Adrenal gland (tissue), 12 donors: ENCODE results near the gene CDK11A. TPM values are rescaled to one million over a fixed set of nuclear protein-coding genes. Genes with fewer than 3 reads are reported as not detected.
A peak's percentile ranks its signal among the peaks of the same experiment; 100 is the strongest.
"Not testable (repeated sequence)": the region's sequence is repeated elsewhere in the genome, so short reads cannot be mapped to it uniquely, and the experiment has no call there.

Source experiments
- DNase-seq, 7 donors: peaks; one replicate each; pipeline ENCODE4 v3.0.0-alpha.2; 2019 to 2020
- H3K27ac ChIP-seq, 5 donors: fragments of 200-600 bp; sonication (generic) in 4 of 5; 1 replicate in 3 of 5; 2 replicates in 2 of 5; pipeline versions ENCODE4 v1.5.1 to v1.8.0; 2016 to 2020; ENCODE audit warnings: mild to moderate bottlenecking in 1 of 5
- H3K27me3 ChIP-seq: fragments of 200-600 bp; 2 replicates; pipeline ENCODE4 v1.8.0; 2021
- H3K36me3 ChIP-seq, 2 donors: fragments of 200-600 bp; replicated peaks in 1 of 2; 1 replicate in 1 of 2; 2 replicates in 1 of 2; pipeline versions ENCODE4 v1.5.1 to v1.8.0; 2018 to 2022
- H3K4me1 ChIP-seq, 2 donors: fragments of 200-600 bp; replicated peaks in 1 of 2; 1 replicate in 1 of 2; 2 replicates in 1 of 2; pipeline versions ENCODE4 v1.5.1 to v1.8.0; 2018 to 2021
- H3K4me3 ChIP-seq, 4 donors: fragments of 200-600 bp; sonication (generic) in 3 of 4; one replicate each; pipeline ENCODE4 v1.5.1; 2016 to 2018
- H3K9me3 ChIP-seq, 3 donors: fragments of 200-600 bp; sonication (generic) in 1 of 3; replicated peaks in 1 of 3; 1 replicate in 2 of 3; 2 replicates in 1 of 3; pipeline versions ENCODE4 v1.5.1 to v1.8.0; 2016 to 2021
- POLR2A ChIP-seq, 2 donors: fragments of 450-650 bp; IDR thresholded peaks; one replicate each; pipeline ENCODE4 v1.6.1; 2017; ENCODE audit warnings: antibody characterized with exemption in 2 of 2, mild to moderate bottlenecking in 2 of 2, moderate library complexity in 1 of 2
- WGBS, 4 donors: extraction: QIAGEN DNeasy Blood & Tissue Kit in 2 of 4; methylation state at CpG; one replicate each; pipeline versions ENCODE4 v1.1.5 to v1.1.7; 2013 to 2017; 5-methylcytosine and 5-hydroxymethylcytosine counted together
- intact Hi-C, 2 donors: fragments of 100-400 bp; cut with DNase I; formaldehyde crosslinking; loops; one replicate each; pipeline versions ENCODE4 v1.14.1 to v1.15.0; 2022 to 2023
- polyA plus RNA-seq, 3 donors: library from polyadenylated mRNA; stranded (reverse); fragments of 200-250 nt in 2 of 3; fragments of 350-450 nt in 1 of 3; fragmentation: Illumina TruSeq in 1 of 3; extraction: RNeasy Lipid Tissue Mini Kit (QIAGEN cat#74804) in 1 of 3; gene quantifications; one replicate each; pipeline ENCODE4 v1.2.3, GENCODE V29; 2013 to 2014
- total RNA-seq, 9 donors: library from RNA; depleted of rRNA in 4 of 9; stranded (reverse); fragments of >200 nt in 4 of 9; fragments of 120-200 nt in 1 of 9; fragmentation: NEBNext Ultra II Directional in 1 of 9; extraction: Animal tissue kit (Norgen Biotek cat#: 25700) in 1 of 9; gene quantifications; one replicate each; pipeline versions ENCODE4 v1.1.0 to v1.2.4, GENCODE V29; 2013 to 2023
- TF ChIP-seq, protein P1 (sequence below), 6 experiments: fragments of 450-650 bp in 4 of 6; fragments of 200-600 bp in 2 of 6; sonication (generic) in 1 of 6; IDR thresholded peaks; 1 replicate in 5 of 6; 2 replicates in 1 of 6; pipeline versions ENCODE4 v1.5.1 to v1.8.0; 2016 to 2021; ENCODE audit warnings: antibody characterized with exemption in 6 of 6, mild to moderate bottlenecking in 2 of 6, moderate library complexity in 1 of 6
- donor health status: healthy with polysubstance abuse.
- donor health status: Bipolar disorder and iron deficiency.
- donor health status: DM: yes; HTN: yes; CAD: no.
- donor health status: DM: no; HTN: no; CAD: no.
- donor health status: DM: no; HTN: no; CAD: no.
- donor health status: DM: yes; HTN: yes; CAD: no.

The CDK11A gene
- total and polyA plus RNA-seq, 12 donors = 2.1 to 302 (median 25.7) TPM

- Histone ChIP-seq H3K9me3 (no peaks in the 10 kb centered on the region), H3K4me1 (peaks cover 11% of the 10 kb centered on the region in 2 donors), H3K4me3 (no peak overlapping the region), H3K36me3 (peaks cover 0 to 50% of the 10 kb centered on the region in 2 donors), H3K27me3 (no peaks in the 10 kb centered on the region), H3K27ac (no peak overlapping the region)
- intact Hi-C loops = no loop called here
- no peak for TF ChIP-seq POLR2A (IDR thresholded peaks at IDR 0.05)
- TF ChIP-seq, protein P1, sequence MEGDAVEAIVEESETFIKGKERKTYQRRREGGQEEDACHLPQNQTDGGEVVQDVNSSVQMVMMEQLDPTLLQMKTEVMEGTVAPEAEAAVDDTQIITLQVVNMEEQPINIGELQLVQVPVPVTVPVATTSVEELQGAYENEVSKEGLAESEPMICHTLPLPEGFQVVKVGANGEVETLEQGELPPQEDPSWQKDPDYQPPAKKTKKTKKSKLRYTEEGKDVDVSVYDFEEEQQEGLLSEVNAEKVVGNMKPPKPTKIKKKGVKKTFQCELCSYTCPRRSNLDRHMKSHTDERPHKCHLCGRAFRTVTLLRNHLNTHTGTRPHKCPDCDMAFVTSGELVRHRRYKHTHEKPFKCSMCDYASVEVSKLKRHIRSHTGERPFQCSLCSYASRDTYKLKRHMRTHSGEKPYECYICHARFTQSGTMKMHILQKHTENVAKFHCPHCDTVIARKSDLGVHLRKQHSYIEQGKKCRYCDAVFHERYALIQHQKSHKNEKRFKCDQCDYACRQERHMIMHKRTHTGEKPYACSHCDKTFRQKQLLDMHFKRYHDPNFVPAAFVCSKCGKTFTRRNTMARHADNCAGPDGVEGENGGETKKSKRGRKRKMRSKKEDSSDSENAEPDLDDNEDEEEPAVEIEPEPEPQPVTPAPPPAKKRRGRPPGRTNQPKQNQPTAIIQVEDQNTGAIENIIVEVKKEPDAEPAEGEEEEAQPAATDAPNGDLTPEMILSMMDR (IDR thresholded peaks at IDR 0.05) = no peak
- DNase-seq = peak in 2 of 7 donors; percentile 19 to 26
- 84 to 87% (median 86%) methylated on average over 14 to 47 of the region's 49 CpGs for WGBS, 4 donors
Observed at GRCh38 chr1:1754051-1754815, 30.1 kb upstream of the CDK11A start.

- H3K36me3 ChIP-seq = peaks cover 0 to 48% of the 10 kb centered on the region in 2 donors
- 80 to 91% (median 86%) methylated on average over 3 to 16 of the region's 16 CpGs for WGBS, 4 donors
Observed at GRCh38 chr1:1753607-1754005, 29.4 kb upstream of the CDK11A start.

GRCh38 chr1:1752636-1753606 lies 28.8 kb upstream of the CDK11A start:
- Histone ChIP-seq H3K4me1 (no peaks in the 10 kb centered on the region), H3K27ac (no peak overlapping the region), H3K36me3 (peaks cover 0 to 48% of the 10 kb centered on the region in 2 donors), H3K4me3 (no peak overlapping the region), H3K27me3 (no peaks in the 10 kb centered on the region), H3K9me3 (no peaks in the 10 kb centered on the region)
- peak in 3 of 7 donors; percentile 23 to 29 (median 27) for DNase-seq
- 80 to 84% (median 83%) methylated on average over 15 to 37 of the region's 37 CpGs for WGBS, 4 donors
- no peak for TF ChIP-seq POLR2A (IDR thresholded peaks at IDR 0.05)
- TF ChIP-seq, protein P1 (IDR thresholded peaks at IDR 0.05) = peak in 1 of 6 experiments; percentile 35
- intact Hi-C loops = no loop called here

More at GRCh38 chr1:1753607-1754005, 29.4 kb upstream of the CDK11A start:
- no peak for TF ChIP-seq POLR2A (IDR thresholded peaks at IDR 0.05)
- TF ChIP-seq, protein P1 (IDR thresholded peaks at IDR 0.05) = no peak
- intact Hi-C loops = no loop called here
- H3K4me3 ChIP-seq = no peak overlapping the region
- no peaks in the 10 kb centered on the region for H3K9me3 ChIP-seq
- no peak overlapping the region for H3K27ac ChIP-seq
- H3K27me3 ChIP-seq = no peaks in the 10 kb centered on the region
- peak in 1 of 7 donors; percentile 25 for DNase-seq
- peaks cover 4 to 5% of the 10 kb centered on the region in 2 donors for H3K4me1 ChIP-seq

GRCh38 chr1:1752190-1752589 lies 28.0 kb upstream of the CDK11A start:
- TF ChIP-seq POLR2A (IDR thresholded peaks at IDR 0.05) = no peak
- Histone ChIP-seq H3K27me3 (no peaks in the 10 kb centered on the region), H3K4me3 (no peak overlapping the region), H3K36me3 (peaks cover 0 to 46% of the 10 kb centered on the region in 2 donors), H3K4me1 (no peaks in the 10 kb centered on the region), H3K27ac (no peak overlapping the region), H3K9me3 (no peaks in the 10 kb centered on the region)
- 75 to 86% (median 85%) methylated on average over 11 of the region's 11 CpGs for WGBS, 4 donors
- peak in 2 of 7 donors; percentile 15 for DNase-seq
- intact Hi-C loops = no loop called here

DNA sequence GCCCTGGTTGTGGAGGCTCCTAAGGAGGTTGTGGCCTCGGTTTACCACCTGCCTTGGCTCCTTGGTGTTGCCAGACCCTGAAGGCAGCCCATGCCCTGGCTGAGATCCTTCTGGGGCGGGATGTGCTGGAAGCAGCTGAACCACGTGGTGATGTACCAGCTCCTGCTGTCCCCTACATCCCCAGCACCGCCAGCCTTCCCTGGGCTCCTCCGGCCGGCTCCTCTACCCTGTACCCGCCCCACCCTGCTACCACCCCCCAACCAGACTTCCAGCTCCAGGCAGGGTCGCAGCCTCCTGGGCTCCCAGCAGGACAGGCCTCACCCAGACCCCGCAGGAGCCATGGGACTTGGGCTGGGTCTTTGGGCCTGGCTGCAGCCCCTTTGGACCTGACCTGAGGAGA lies 25.8 kb upstream of the CDK11A start:
- H3K4me3 ChIP-seq, H3K27ac ChIP-seq, H3K4me1 ChIP-seq, H3K9me3 ChIP-seq, H3K27me3 ChIP-seq, intact Hi-C loops: not testable (repeated sequence)
- H3K36me3 ChIP-seq = peaks cover 0 to 23% of the 10 kb centered on the region in 2 donors
- DNase-seq = peak in 1 of 7 donors; percentile 15
- 77 to 87% (median 81%) methylated on average over 5 to 8 of the region's 9 CpGs; no CpG with 5 or more reads in 1 of the 4 donors for WGBS, 4 donors
